Measurements from ENCODE around the gene ATP6V0E1. TPM values are rescaled to one million over a fixed set of nuclear protein-coding genes. Genes with fewer than 3 reads are reported as not detected.

ATP6V0E1 gene
- total and polyA plus RNA-seq, 2 of the 8 experiments (the other 6 are each of a cell fraction or from before 2014, with no cell fraction given) = 108 to 134 TPM

- H4K8ac ChIP-seq (ENCODE audit: extremely low read depth, insufficient read depth, low read length) = no peak overlapping the region
- no peak overlapping the region for H3K4ac ChIP-seq (replicated peaks; ENCODE audit: insufficient read length, low read depth, low read length)
- WGBS, 2 experiments (ENCODE audit: extremely low coverage in 1 of 2, insufficient coverage in 1 of 2, insufficient read length in 1 of 2, insufficient replicate concordance in 2 of 2, low coverage in 1 of 2, low lambda C conversion rate in 2 of 2, missing lambda C conversion rate in 1 of 2) = 94% methylated on average over 11 of the region's 11 CpGs; no CpG with 5 or more reads in 1 of the 2 experiments
- no peak overlapping the region for H4K5ac ChIP-seq (ENCODE audit: insufficient read length, low read depth, low read length)
- ChIA-PET POLR2A (ENCODE audit: partially characterized antibody) (interaction anchor here (0.9 to 2.7 kb wide), 3 partner anchors 9 to 19 kb away, joined by 3 to 7 read pairs (median 3); no protein-coding TSS in a partner anchor), CTCF (ENCODE audit: partially characterized antibody) (interaction anchor here (0.5 to 4.1 kb wide), 5 partner anchors 9 to 237 kb away, joined by 3 to 24 read pairs (median 5); no protein-coding TSS in a partner anchor)
- H3K18ac ChIP-seq (ENCODE audit: extremely low read depth, low read length) = no peak overlapping the region
- peaks cover 4 to 5% of the 10 kb centered on the region in 2 experiments for H4K20me1 ChIP-seq (replicated peaks in 1 of 2; ENCODE audit: control insufficient read depth in 1 of 2, insufficient read depth in 2 of 2, low read length in 2 of 2)
- no peak overlapping the region for H2BK20ac ChIP-seq (ENCODE audit: low read length)
- H3K27ac ChIP-seq (ENCODE audit: low read depth, low read length) = no peak overlapping the region
- H2BK120ac ChIP-seq (replicated peaks; ENCODE audit: low read depth, low read length) = no peak overlapping the region
- H2BK12ac ChIP-seq (ENCODE audit: low read depth, low read length) = no peak overlapping the region
- no peaks in the 10 kb centered on the region for H3K23me2 ChIP-seq (ENCODE audit: low read depth, low read length)
- no peak overlapping the region for H3K56ac ChIP-seq (replicated peaks; ENCODE audit: insufficient read length, low read depth, low read length)
- H2BK15ac ChIP-seq (ENCODE audit: low read length) = no peak overlapping the region
- H3K9me3 ChIP-seq (ENCODE audit: insufficient read depth in 2 of 2, low read depth in 1 of 2, low read length in 1 of 2) = no peaks in the 10 kb centered on the region
- peaks cover 0 to 6% (median under 1%) of the 10 kb centered on the region in 4 experiments; a peak in 3 of 8 replicates for H3K36me3 ChIP-seq (ENCODE audit: control insufficient read depth in 2 of 4, insufficient read depth in 4 of 4, low read length in 3 of 4)
- no peak overlapping the region for H3K4me3 ChIP-seq (ENCODE audit: extremely low read depth in 1 of 4, insufficient read depth in 2 of 4, low read depth in 3 of 4, low read length in 4 of 4)
- H3K4me1 ChIP-seq (replicated peaks in 1 of 4; ENCODE audit: control insufficient read depth in 3 of 4, insufficient read depth in 4 of 4, low read length in 3 of 4) = no peaks in the 10 kb centered on the region
- H3K9ac ChIP-seq (replicated peaks in 1 of 4; ENCODE audit: extremely low read depth in 1 of 4, low read depth in 3 of 4, low read length in 3 of 4) = no peak overlapping the region
- H2AFZ ChIP-seq (ENCODE audit: low read length) = no peak overlapping the region
- DNase-seq (ENCODE audit: low read depth in 1 of 2, low spot score in 2 of 2) (no peak), FAIRE-seq (no peak)
- no peaks in the 10 kb centered on the region for H3K79me2 ChIP-seq (ENCODE audit: control insufficient read depth in 1 of 2, insufficient read depth in 2 of 2, low read length in 2 of 2)
- no peaks in the 10 kb centered on the region for H3K27me3 ChIP-seq (replicated peaks in 1 of 4; ENCODE audit: control insufficient read depth in 3 of 4, extremely low read depth in 1 of 4, insufficient read depth in 3 of 4, low read length in 3 of 4)
- no peak overlapping the region for H3K23ac ChIP-seq (ENCODE audit: insufficient read length)
- H2AK5ac ChIP-seq (ENCODE audit: low read depth, low read length) = no peak overlapping the region
- H3K4me2 ChIP-seq (ENCODE audit: insufficient read depth in 1 of 2, low read depth in 2 of 2, low read length in 2 of 2) = no peak overlapping the region
- H3K14ac ChIP-seq (ENCODE audit: insufficient read length) = no peak overlapping the region
- no peak overlapping the region for H2BK5ac ChIP-seq (ENCODE audit: low read depth, low read length)
- no peak overlapping the region for H4K91ac ChIP-seq (replicated peaks; ENCODE audit: insufficient read length, low read length)
- no peaks in the 10 kb centered on the region for H3K79me1 ChIP-seq (ENCODE audit: low read depth, low read length)
- no peak for TF ChIP-seq EZH2 (IDR thresholded peaks at IDR 0.05; ENCODE audit: low read depth, low read length, severe bottlenecking)
- TF ChIP-seq JUND (IDR thresholded peaks at IDR 0.05; ENCODE audit: low read length) = no peak
- TF ChIP-seq RXRA (IDR thresholded peaks at IDR 0.05; ENCODE audit: insufficient read depth, low read depth, low read length) = no peak
- no peak for TF ChIP-seq KDM1A (IDR thresholded peaks at IDR 0.05; ENCODE audit: borderline replicate concordance, low read length)
- TF ChIP-seq GABPA (IDR thresholded peaks at IDR 0.05; ENCODE audit: borderline replicate concordance, insufficient read depth, low read length) = no peak
- no peak for TF ChIP-seq ASH2L (IDR thresholded peaks at IDR 0.05; ENCODE audit: low read length)
- no peak for TF ChIP-seq RBBP5 (IDR thresholded peaks at IDR 0.05; ENCODE audit: borderline replicate concordance, low read depth, low read length)
- no peak for TF ChIP-seq SIN3A (conservative IDR thresholded peaks at IDR 0.05 in 1 of 2, IDR thresholded peaks at IDR 0.05 in 1 of 2; ENCODE audit: low read depth in 1 of 2, low read length in 2 of 2)
- no peak for TF ChIP-seq CBX8 (IDR thresholded peaks at IDR 0.05; ENCODE audit: borderline replicate concordance, low read depth, low read length)
- no peak for TF ChIP-seq CHD1 (IDR thresholded peaks at IDR 0.05; ENCODE audit: low read depth, low read length)
- no peak for TF ChIP-seq SIRT6 (IDR thresholded peaks at IDR 0.05; ENCODE audit: low read length)
- TF ChIP-seq NRF1 (IDR thresholded peaks at IDR 0.05; ENCODE audit: low read depth, low read length) = no peak
- TF ChIP-seq POU5F1 (IDR thresholded peaks at IDR 0.05; ENCODE audit: low read depth, low read length) = no peak
- TF ChIP-seq POLR2A (IDR thresholded peaks at IDR 0.05; ENCODE audit: control extremely low read depth in 1 of 2, low read depth in 2 of 2, low read length in 2 of 2) = no peak
These were observed 32.1 kb upstream of the ATP6V0E1 start for GRCh38 chr5:172951371-172952033.
